ENCODE results near the gene MAP2K6. TPM values are rescaled to one million over a fixed set of nuclear protein-coding genes. Genes with fewer than 3 reads are reported as not detected.

MAP2K6 gene
- 10 to 100 TPM; 16.3 to 21.2 TPM for total RNA-seq
- 7.3 to 32.0 reads per million in 2 donors for total RNA-seq

DNA sequence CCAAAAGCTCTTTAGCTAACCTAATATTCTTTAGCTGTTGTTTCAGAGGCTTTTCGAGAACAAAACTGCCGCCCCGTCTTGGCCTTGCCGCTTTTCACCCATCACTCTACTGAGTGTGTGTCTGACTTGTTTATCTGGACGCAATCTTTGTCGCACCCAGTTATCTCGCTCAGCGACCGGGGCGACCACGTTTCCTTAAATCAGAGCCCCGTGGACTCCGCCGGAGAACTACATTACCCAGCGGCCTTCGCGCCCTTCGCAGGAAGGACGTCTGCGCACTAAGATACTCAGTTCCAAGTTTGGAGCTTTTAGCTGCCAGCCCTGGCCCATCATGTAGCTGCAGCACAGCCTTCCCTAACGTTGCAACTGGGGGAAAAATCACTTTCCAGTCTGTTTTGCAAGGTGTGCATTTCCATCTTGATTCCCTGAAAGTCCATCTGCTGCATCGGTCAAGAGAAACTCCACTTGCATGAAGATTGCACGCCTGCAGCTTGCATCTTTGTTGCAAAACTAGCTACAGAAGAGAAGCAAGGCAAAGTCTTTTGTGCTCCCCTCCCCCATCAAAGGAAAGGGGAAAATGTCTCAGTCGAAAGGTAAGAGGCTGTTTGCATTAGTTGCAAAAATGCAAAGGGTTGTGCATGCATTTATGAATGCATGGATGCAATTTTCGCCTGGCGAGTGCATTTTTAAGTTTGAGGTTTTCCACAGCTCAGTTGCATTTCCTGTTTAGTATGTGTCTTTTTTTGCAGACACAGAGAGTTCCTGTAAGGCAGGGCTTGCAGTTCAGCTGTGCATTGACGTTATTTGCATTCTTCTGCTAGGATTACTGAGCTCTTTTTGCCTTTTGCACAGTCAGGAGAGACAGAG, at the start of gene MAP2K6:
Gene MAP2K6, plus strand, starts transcription at position 290 of the 867 bp plus-strand sequence. Its CDS starts 288 bp downstream, at position 578.
- H3K9me3 ChIP-seq (ENCODE audit: control insufficient read depth, low read length, poor library complexity, severe bottlenecking) = no peaks in the 10 kb centered on the region
- Mint-ChIP-seq H3K27ac (no peak within 1 kb of the TSS), H3K27me3 (no peaks in the 10 kb centered on the region), H3K36me3 (ENCODE audit: low read depth) (no peaks in the 10 kb centered on the region), H3K4me3 (no peak within 1 kb of the TSS), H3K4me1 (peaks cover 8% of the 10 kb centered on the region)
- peak; percentile 97 for ATAC-seq
- DNase-seq = peak; percentile 61 to 65 (median 62)

DNA sequence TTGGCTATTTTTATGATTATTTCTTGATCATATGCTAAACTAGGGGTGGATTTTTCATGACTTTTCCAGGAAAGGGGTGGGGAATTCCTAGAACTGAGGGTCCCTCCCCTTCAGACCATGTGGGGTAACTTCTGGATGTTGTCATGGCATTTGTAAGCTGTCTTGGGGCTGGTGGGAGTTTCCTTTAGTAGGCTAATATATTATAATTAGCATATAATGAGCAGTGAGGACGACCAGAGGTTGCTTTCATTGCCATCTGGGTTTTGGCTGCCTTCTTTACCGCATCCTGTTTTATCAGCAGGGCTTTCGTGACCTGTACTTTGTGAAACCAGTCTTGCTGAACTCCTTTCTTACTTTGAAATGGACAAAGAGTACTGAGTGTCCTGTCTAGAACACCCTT, 47.2 kb upstream of the MAP2K6 start:
- H3K27ac Mint-ChIP-seq = no peak overlapping the region
- H3K4me3 Mint-ChIP-seq = no peak overlapping the region
- H3K4me1 Mint-ChIP-seq = peaks cover 3% of the 10 kb centered on the region
- ATAC-seq (no peak), DNase-seq (no peak)
- H3K27me3 Mint-ChIP-seq = peaks cover 36% of the 10 kb centered on the region
- H3K36me3 Mint-ChIP-seq (ENCODE audit: low read depth) = no peaks in the 10 kb centered on the region
- no peaks in the 10 kb centered on the region for H3K9me3 ChIP-seq (ENCODE audit: control insufficient read depth, low read length, poor library complexity, severe bottlenecking)

DNA sequence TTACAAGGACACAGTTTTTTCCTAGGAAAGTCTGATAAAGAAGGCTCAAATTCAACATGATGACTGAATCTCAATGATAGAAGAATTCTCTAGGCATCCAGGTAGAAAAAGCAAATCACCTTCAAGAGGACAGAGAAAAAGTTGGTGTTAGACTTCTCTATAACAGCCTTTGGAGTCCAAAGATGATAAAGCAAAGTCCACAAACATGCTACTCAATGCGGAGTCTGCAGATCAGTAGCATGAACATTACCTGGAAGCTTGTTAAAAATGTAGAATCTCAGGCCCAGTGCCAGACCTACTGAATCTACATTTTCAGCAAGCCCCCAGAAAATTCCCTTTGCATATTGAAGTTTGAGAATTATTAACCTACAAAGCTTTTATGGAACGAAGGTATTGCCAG, 41.4 kb upstream of the MAP2K6 start:
- DNase-seq (no peak), ATAC-seq (no peak)
- H3K27me3 Mint-ChIP-seq = peaks cover 23% of the 10 kb centered on the region
- no peak overlapping the region for H3K27ac Mint-ChIP-seq
- H3K9me3 ChIP-seq (ENCODE audit: control insufficient read depth, low read length, poor library complexity, severe bottlenecking) = no peaks in the 10 kb centered on the region
- H3K36me3 Mint-ChIP-seq (ENCODE audit: low read depth) = no peaks in the 10 kb centered on the region
- H3K4me1 Mint-ChIP-seq = peaks cover 6% of the 10 kb centered on the region
- H3K4me3 Mint-ChIP-seq = no peak overlapping the region

GRCh38 chr17:69375229-69375628, 39.3 kb upstream of the MAP2K6 start:
- Mint-ChIP-seq H3K36me3 (ENCODE audit: low read depth) (no peaks in the 10 kb centered on the region), H3K27me3 (peaks cover 4% of the 10 kb centered on the region), H3K27ac (peak overlapping the region; percentile 37), H3K4me1 (peaks cover 5% of the 10 kb centered on the region), H3K4me3 (no peak overlapping the region)
- ATAC-seq = no peak
- no peaks in the 10 kb centered on the region for H3K9me3 ChIP-seq (ENCODE audit: control insufficient read depth, low read length, poor library complexity, severe bottlenecking)
- DNase-seq = no peak

DNA sequence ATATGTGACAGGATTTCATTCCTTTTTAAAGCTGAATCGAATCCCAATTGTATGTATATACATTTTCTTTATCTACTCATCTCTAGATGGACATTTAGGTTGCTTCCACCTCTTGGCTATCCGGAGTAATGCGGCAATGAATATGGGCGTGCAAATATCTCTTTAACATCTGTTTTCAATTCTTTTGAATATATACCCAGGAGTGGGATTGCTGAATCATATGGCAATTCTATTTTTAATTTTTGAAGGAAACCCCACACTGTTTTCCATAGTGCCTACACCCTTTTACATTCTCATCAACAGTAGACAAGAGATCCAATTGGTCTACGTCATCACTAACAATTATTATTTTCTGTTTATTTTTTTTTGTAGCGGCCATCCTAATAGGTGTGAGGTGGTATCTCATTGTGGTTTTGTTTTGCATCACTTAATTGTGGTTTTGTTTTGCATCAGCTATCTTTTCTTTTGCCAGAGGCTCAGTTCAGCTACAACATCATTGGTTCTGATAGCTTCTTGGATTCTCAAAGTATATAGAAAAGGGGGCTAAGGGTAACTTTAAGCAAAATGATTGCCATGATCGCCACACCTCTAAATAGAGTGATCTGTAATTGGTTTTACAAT, 25.6 kb upstream of the MAP2K6 start:
- H3K9me3 ChIP-seq (ENCODE audit: control insufficient read depth, low read length, poor library complexity, severe bottlenecking) = no peaks in the 10 kb centered on the region
- no peak overlapping the region for H3K27ac Mint-ChIP-seq
- H3K4me1 Mint-ChIP-seq = no peaks in the 10 kb centered on the region
- DNase-seq = no peak
- peaks cover 18% of the 10 kb centered on the region for H3K27me3 Mint-ChIP-seq
- no peak overlapping the region for H3K4me3 Mint-ChIP-seq
- ATAC-seq = no peak
- H3K36me3 Mint-ChIP-seq (ENCODE audit: low read depth) = no peaks in the 10 kb centered on the region

DNA sequence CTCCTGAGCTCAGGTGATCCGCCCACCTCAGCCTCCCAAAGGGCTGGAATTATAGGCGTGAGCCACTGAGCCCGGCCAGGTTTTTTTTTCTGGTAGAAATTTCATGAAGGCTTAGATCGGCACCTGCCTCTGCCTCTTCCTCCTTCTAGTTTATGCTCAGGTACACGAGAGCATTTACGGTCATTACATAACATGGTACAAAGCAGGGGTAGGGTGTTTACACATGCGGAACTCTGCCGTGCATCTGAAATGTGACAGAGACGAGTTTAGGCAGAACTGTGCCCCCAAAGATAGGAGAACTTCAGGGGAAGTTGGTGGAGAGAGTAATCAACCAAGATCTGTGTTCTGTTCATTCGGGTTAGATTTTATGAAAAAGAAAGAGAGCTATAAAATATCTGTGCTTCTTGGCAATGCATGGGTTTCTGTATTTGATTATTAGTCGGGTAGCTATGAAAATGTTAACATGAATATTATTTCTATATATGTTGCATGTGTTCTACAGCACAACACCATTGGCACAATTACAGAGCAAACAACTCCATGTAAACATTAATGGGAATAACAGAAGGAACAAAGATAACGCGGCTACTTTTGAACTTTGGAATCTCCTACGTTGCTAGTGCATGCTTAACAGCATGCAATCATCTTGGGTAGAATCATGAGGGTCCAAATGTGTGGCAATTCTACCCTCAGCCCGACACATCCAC, 23.5 kb upstream of the MAP2K6 start:
- no peak overlapping the region for H3K27ac Mint-ChIP-seq
- H3K4me1 Mint-ChIP-seq = peaks cover 5% of the 10 kb centered on the region
- H3K36me3 Mint-ChIP-seq (ENCODE audit: low read depth) = no peaks in the 10 kb centered on the region
- no peak for DNase-seq
- no peak for ATAC-seq
- no peaks in the 10 kb centered on the region for H3K9me3 ChIP-seq (ENCODE audit: control insufficient read depth, low read length, poor library complexity, severe bottlenecking)
- H3K4me3 Mint-ChIP-seq = no peak overlapping the region
- peaks cover 18% of the 10 kb centered on the region for H3K27me3 Mint-ChIP-seq

DNA sequence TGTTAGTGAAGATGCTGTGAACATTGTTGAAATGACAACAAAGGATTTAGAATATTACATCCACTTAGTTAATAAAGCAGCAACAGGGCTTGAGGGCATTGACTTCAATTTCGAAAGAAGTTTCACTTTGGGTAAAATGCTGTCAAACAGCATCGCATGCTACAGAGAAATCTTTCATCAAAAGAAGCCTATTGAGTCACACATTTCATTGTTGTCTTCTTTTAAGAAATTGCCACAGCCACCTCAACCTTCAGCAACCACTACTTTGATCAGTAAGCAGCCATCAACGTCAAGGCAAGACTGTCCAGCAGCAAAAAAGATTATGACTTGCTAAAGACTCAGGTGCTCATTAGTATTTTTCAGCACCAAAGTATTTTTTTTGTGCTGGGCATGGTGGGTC, 13.2 kb upstream of the MAP2K6 start:
- H3K27ac Mint-ChIP-seq = no peak overlapping the region
- no peak for ATAC-seq
- no peak for DNase-seq
- no peaks in the 10 kb centered on the region for H3K36me3 Mint-ChIP-seq (ENCODE audit: low read depth)
- peaks cover 5% of the 10 kb centered on the region for H3K27me3 Mint-ChIP-seq
- H3K4me3 Mint-ChIP-seq = no peak overlapping the region
- H3K4me1 Mint-ChIP-seq = no peaks in the 10 kb centered on the region
- no peaks in the 10 kb centered on the region for H3K9me3 ChIP-seq (ENCODE audit: control insufficient read depth, low read length, poor library complexity, severe bottlenecking)

DNA sequence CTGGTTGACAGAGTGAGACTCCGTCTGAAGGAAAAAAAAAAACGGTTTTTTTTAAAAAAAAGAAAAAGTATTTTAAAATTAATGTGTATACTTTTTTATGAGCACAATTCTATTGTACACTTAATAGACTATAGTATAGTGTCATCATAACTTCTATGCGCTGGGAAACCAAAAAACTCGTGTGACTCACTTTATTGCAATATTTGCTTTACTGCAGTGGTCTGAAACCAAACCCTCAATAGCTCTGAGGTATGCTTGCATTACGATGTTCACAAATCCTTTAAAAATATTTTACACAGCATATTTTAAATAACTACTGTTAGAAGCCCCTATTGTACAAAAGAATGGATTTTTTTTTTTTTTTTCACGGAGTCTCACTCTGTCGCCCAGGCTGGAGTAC, 12.4 kb upstream of the MAP2K6 start:
- H3K4me3 Mint-ChIP-seq = no peak overlapping the region
- H3K9me3 ChIP-seq (ENCODE audit: control insufficient read depth, low read length, poor library complexity, severe bottlenecking) = no peaks in the 10 kb centered on the region
- DNase-seq (no peak), ATAC-seq (no peak)
- H3K27ac Mint-ChIP-seq = no peak overlapping the region
- no peaks in the 10 kb centered on the region for H3K36me3 Mint-ChIP-seq (ENCODE audit: low read depth)
- no peaks in the 10 kb centered on the region for H3K4me1 Mint-ChIP-seq
- H3K27me3 Mint-ChIP-seq = peaks cover 5% of the 10 kb centered on the region

GRCh38 chr17:69404399-69404798, 10.1 kb upstream of the MAP2K6 start:
- no peak for ATAC-seq
- DNase-seq = no peak
- H3K27me3 Mint-ChIP-seq = peaks cover 5% of the 10 kb centered on the region
- H3K4me1 Mint-ChIP-seq = no peaks in the 10 kb centered on the region
- H3K9me3 ChIP-seq (ENCODE audit: control insufficient read depth, low read length, poor library complexity, severe bottlenecking) = no peaks in the 10 kb centered on the region
- no peak overlapping the region for H3K4me3 Mint-ChIP-seq
- H3K36me3 Mint-ChIP-seq (ENCODE audit: low read depth) = no peaks in the 10 kb centered on the region
- no peak overlapping the region for H3K27ac Mint-ChIP-seq

DNA sequence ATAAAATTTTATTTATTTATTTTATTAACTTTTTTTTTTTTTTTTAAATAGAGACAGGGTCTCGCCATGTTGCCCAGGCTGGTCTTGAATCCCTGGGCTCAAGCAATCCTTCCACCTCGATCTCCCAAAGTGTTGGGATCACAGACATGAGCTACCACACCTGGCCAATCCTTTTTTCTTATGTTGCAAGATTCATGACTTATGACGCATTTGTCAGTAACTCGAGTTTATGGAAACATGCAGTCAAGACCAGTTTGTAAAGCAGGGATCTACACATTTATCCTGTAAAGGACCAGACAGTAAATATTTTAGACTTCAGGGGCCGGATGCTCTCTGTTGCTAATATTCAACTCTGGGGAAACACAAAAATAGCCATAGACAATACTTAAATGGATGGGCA, 9.4 kb upstream of the MAP2K6 start:
- no peak for DNase-seq
- no peaks in the 10 kb centered on the region for H3K36me3 Mint-ChIP-seq (ENCODE audit: low read depth)
- peaks cover 5% of the 10 kb centered on the region for H3K27me3 Mint-ChIP-seq
- no peaks in the 10 kb centered on the region for H3K4me1 Mint-ChIP-seq
- ATAC-seq = no peak
- H3K4me3 Mint-ChIP-seq = no peak overlapping the region
- no peak overlapping the region for H3K27ac Mint-ChIP-seq
- no peaks in the 10 kb centered on the region for H3K9me3 ChIP-seq (ENCODE audit: control insufficient read depth, low read length, poor library complexity, severe bottlenecking)

- ATAC-seq (no peak), DNase-seq (no peak)
- Mint-ChIP-seq H3K36me3 (ENCODE audit: low read depth) (no peaks in the 10 kb centered on the region), H3K4me1 (no peaks in the 10 kb centered on the region), H3K27me3 (no peaks in the 10 kb centered on the region), H3K4me3 (no peak overlapping the region), H3K27ac (no peak overlapping the region)
- H3K9me3 ChIP-seq (ENCODE audit: control insufficient read depth, low read length, poor library complexity, severe bottlenecking) = no peaks in the 10 kb centered on the region
Observed at GRCh38 chr17:69406941-69407340, 7.6 kb upstream of the MAP2K6 start.

GRCh38 chr17:69407759-69408158, 6.7 kb upstream of the MAP2K6 start:
- no peak overlapping the region for H3K27ac Mint-ChIP-seq
- H3K36me3 Mint-ChIP-seq (ENCODE audit: low read depth) = no peaks in the 10 kb centered on the region
- no peak overlapping the region for H3K4me3 Mint-ChIP-seq
- no peaks in the 10 kb centered on the region for H3K9me3 ChIP-seq (ENCODE audit: control insufficient read depth, low read length, poor library complexity, severe bottlenecking)
- H3K27me3 Mint-ChIP-seq = no peaks in the 10 kb centered on the region
- DNase-seq = no peak
- no peak for ATAC-seq
- H3K4me1 Mint-ChIP-seq = no peaks in the 10 kb centered on the region

DNA sequence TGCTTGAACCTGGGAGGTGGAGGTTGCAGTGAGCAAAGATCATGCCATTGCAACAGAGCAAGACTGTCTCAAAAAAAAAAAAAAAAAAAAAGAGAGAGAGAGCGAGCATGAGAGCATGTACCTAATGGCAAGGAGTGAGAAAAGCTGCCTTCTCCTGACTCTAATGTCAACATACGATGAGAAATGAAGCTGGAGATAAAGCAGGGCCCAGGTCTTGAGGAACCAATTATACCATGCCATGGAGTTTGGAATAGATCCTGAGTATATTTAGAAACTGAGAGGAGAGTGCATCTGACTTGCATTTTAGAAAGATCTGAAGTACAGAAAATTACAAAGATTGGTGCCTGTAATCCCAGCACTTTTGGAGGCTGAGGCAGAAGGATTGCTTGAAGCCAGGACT, 3.8 kb upstream of the MAP2K6 start:
- Mint-ChIP-seq H3K4me1 (no peaks in the 10 kb centered on the region), H3K27me3 (no peaks in the 10 kb centered on the region), H3K36me3 (ENCODE audit: low read depth) (no peaks in the 10 kb centered on the region), H3K27ac (no peak overlapping the region), H3K4me3 (no peak overlapping the region)
- H3K9me3 ChIP-seq (ENCODE audit: control insufficient read depth, low read length, poor library complexity, severe bottlenecking) = no peaks in the 10 kb centered on the region
- no peak for DNase-seq
- no peak for ATAC-seq
